Measurements from ENCODE around the gene FAM76B.

DNA sequence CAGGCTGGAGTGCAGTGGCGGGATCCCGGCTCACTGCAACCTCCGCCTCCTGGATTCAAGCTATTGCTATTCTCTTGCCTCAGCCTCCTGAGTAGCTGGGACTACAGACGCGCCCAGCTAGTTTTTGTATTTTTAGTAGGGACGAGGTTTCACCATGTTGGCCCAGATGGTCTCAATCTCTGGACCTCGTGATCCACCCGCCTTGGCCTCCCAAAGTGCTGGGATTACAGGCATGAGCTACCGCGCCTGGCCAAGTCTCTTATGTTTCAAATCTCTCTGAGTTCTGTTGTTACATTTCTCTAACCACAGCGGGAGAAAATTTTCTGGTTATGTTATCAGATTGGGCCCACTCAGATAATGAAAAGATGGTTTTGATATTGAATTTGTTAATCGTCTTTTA lies 10.9 kb upstream of the FAM76B start:
- TF ChIP-seq POLR2A (IDR thresholded peaks at IDR 0.05; ENCODE audit: low read depth, low read length) (no peak), POLR2AphosphoS5 (IDR thresholded peaks at IDR 0.05; ENCODE audit: low read depth, low read length) (no peak)
